ENCODE data around the gene THOP1.

The THOP1 gene

GRCh38 chr19:2854849-2855248, 69.5 kb downstream of the THOP1 start:
- DNase-seq (ENCODE audit: low read depth), result no peak

- DNase-seq (ENCODE audit: low read depth), result no peak
Observed at GRCh38 chr19:2856457-2857050, 71.3 kb downstream of the THOP1 start.

- no peak for DNase-seq (ENCODE audit: low read depth)
Observed at GRCh38 chr19:2858864-2859263, 73.6 kb downstream of the THOP1 start.

GRCh38 chr19:2863816-2864215, 78.5 kb downstream of the THOP1 start:
- DNase-seq (ENCODE audit: low read depth), result no peak

All from HS-27A (cell line).